ENCODE measurements around the gene LRRC75A. TPM values are rescaled to one million over a fixed set of nuclear protein-coding genes. Genes with fewer than 3 reads are reported as not detected.

LRRC75A gene
- polyA plus RNA-seq, 1 donor (not counting 4 experiments of a cell fraction or from before 2014, with no cell fraction given) = not detected

DNA sequence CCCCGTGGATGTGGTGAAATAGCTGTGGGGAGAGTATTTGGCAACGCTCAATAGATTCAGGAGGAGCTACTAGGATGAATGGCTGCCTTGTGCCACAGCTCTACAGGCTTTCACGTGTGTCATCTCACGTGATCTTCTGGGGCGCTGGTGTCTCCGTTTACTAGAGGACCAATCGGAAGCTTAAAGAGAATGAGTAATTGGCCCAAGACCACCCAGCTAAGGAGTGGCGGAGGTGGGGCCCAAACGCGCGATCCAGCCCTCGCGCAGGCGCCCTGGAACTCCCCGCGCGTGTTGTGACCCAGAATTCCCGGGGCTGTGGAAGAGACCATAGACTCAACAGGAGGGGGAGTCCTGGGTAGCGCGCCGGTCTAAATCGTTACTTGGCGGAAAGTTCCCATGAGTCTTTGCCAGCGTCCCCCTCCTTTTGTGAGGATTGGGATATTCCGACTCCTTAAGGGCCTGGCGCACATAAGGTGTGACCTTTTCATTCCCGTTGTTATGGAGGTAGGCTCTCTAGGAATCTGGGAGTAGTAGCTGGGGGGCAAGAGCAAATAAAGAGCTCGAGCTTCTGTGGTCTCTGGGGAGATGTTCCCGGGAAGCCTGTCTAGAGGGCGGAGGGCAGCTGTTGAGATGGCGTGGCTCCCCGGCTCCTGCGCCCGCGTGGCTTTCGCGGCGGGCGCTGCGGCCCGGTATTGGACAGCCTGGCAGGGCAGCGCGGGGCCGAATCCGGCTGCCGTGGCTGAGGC, 53.3 kb downstream of the LRRC75A start:
- DNase-seq (ENCODE audit: low read depth, low spot score) (peak; percentile 100), FAIRE-seq (peak; percentile 76)
- H3K4me3 ChIP-seq (ENCODE audit: control insufficient read depth in 2 of 3, extremely low read depth in 1 of 3, insufficient read depth in 2 of 3, low read depth in 1 of 3, low read length in 3 of 3) = peak overlapping the region; percentile 75 to 90 (median 87)
- peak overlapping the region; percentile 94 for H3K27ac ChIP-seq (ENCODE audit: control insufficient read depth, insufficient read depth, low read length)
- H4K20me1 ChIP-seq (ENCODE audit: control insufficient read depth, extremely low read depth, insufficient read depth, low read length) = peaks cover 30% of the 10 kb centered on the region
- no peak for TF ChIP-seq EZH2 (IDR thresholded peaks at IDR 0.05; ENCODE audit: low read length)
- no peak for TF ChIP-seq CTCF (optimal IDR thresholded peaks at IDR 0.05 in 1 of 3, IDR thresholded peaks at IDR 0.05 in 1 of 3, conservative IDR thresholded peaks at IDR 0.05 in 1 of 3; ENCODE audit: extremely low read depth in 1 of 3, insufficient read depth in 2 of 3, low read length in 3 of 3)
- H3K27me3 ChIP-seq (ENCODE audit: control insufficient read depth, extremely low read depth, insufficient read depth, low read length) = no peaks in the 10 kb centered on the region
- peaks cover 32% of the 10 kb centered on the region for H3K79me2 ChIP-seq (ENCODE audit: control insufficient read depth, insufficient read depth, low read length)
- H3K9me3 ChIP-seq (ENCODE audit: control insufficient read depth, low read depth, low read length) = no peaks in the 10 kb centered on the region
- dilution Hi-C loops (cut with MboI; ENCODE audit: extremely low pct_ligation_motif_present, low sequenced_read_pairs) = no loop called here
- H3K36me3 ChIP-seq (ENCODE audit: control insufficient read depth in 2 of 2, extremely low read depth in 1 of 2, insufficient read depth in 2 of 2, low read length in 2 of 2) = peaks cover 23 to 40% of the 10 kb centered on the region in 2 experiments
- peak overlapping the region; percentile 85 for H3K9ac ChIP-seq (ENCODE audit: control insufficient read depth, extremely low read depth, insufficient read depth, low read length)
- H3K4me1 ChIP-seq (ENCODE audit: control insufficient read depth, extremely low read depth, insufficient read depth, low read length) = peaks cover 24% of the 10 kb centered on the region
- H3K4me2 ChIP-seq (ENCODE audit: control insufficient read depth, extremely low read depth, insufficient read depth, low read depth, low read length) = peak overlapping the region; percentile 93
- H2AFZ ChIP-seq (ENCODE audit: control insufficient read depth, low read length) = peak overlapping the region; percentile 88
- no peaks in the 10 kb centered on the region for H3K9me1 ChIP-seq (ENCODE audit: control insufficient read depth, extremely low read depth, insufficient read depth, low read length)

GRCh38 chr17:16438173-16438556, 53.8 kb downstream of the LRRC75A start:
- Histone ChIP-seq H3K9me3 (ENCODE audit: control insufficient read depth, low read depth, low read length) (no peaks in the 10 kb centered on the region), H3K79me2 (ENCODE audit: control insufficient read depth, insufficient read depth, low read length) (peaks cover 28% of the 10 kb centered on the region), H2AFZ (ENCODE audit: control insufficient read depth, low read length) (peak overlapping the region; percentile 88), H3K27ac (ENCODE audit: control insufficient read depth, insufficient read depth, low read length) (peak overlapping the region; percentile 94), H3K36me3 (ENCODE audit: control insufficient read depth in 2 of 2, extremely low read depth in 1 of 2, insufficient read depth in 2 of 2, low read length in 2 of 2) (peaks cover 18 to 34% of the 10 kb centered on the region in 2 experiments), H3K27me3 (ENCODE audit: control insufficient read depth, extremely low read depth, insufficient read depth, low read length) (no peaks in the 10 kb centered on the region), H3K4me3 (ENCODE audit: control insufficient read depth in 2 of 3, extremely low read depth in 1 of 3, insufficient read depth in 2 of 3, low read depth in 1 of 3, low read length in 3 of 3) (peak overlapping the region in 2 of 3 experiments; percentile 45 to 61), H3K4me1 (ENCODE audit: control insufficient read depth, extremely low read depth, insufficient read depth, low read length) (peaks cover 24% of the 10 kb centered on the region), H3K9me1 (ENCODE audit: control insufficient read depth, extremely low read depth, insufficient read depth, low read length) (no peaks in the 10 kb centered on the region), H4K20me1 (ENCODE audit: control insufficient read depth, extremely low read depth, insufficient read depth, low read length) (peaks cover 25% of the 10 kb centered on the region), H3K9ac (ENCODE audit: control insufficient read depth, extremely low read depth, insufficient read depth, low read length) (peak overlapping the region; percentile 85), H3K4me2 (ENCODE audit: control insufficient read depth, extremely low read depth, insufficient read depth, low read depth, low read length) (peak overlapping the region; percentile 91)
- no peak for DNase-seq (ENCODE audit: low read depth, low spot score)
- no peak for FAIRE-seq
- no peak for TF ChIP-seq CTCF (optimal IDR thresholded peaks at IDR 0.05 in 1 of 3, IDR thresholded peaks at IDR 0.05 in 1 of 3, conservative IDR thresholded peaks at IDR 0.05 in 1 of 3; ENCODE audit: extremely low read depth in 1 of 3, insufficient read depth in 2 of 3, low read length in 3 of 3)
- TF ChIP-seq EZH2 (IDR thresholded peaks at IDR 0.05; ENCODE audit: low read length) = no peak
- dilution Hi-C loops (cut with MboI; ENCODE audit: extremely low pct_ligation_motif_present, low sequenced_read_pairs) = no loop called here

All from keratinocyte (primary cell).